HepG2 (cell line): ENCODE data around the gene SF3B6. TPM values are rescaled to one million over a fixed set of nuclear protein-coding genes. Genes with fewer than 3 reads are reported as not detected.

ENCODE experiments used
- ATF6 ChIP-seq: sonication (generic); formaldehyde crosslinking; conservative IDR thresholded peaks from 2 replicates; pipeline ENCODE4 v1.4.0; 2020; ENCODE audit warnings: missing genetic modification reagents
- CENPX ChIP-seq: sonication (generic); formaldehyde crosslinking; IDR thresholded peaks from 2 replicates; pipeline ENCODE4 v1.9.0; 2021; ENCODE audit warnings: mild to moderate bottlenecking, missing genetic modification reagents, moderate library complexity
- HNRNPLL ChIP-seq: fragments of 200-400 bp; formaldehyde crosslinking; IDR thresholded peaks from 2 replicates; pipeline ENCODE4 v1.6.1; 2017; ENCODE audit warnings: mild to moderate bottlenecking, low read depth, low read length; ENCODE audit not compliant: poor library complexity, severe bottlenecking
- JUN ChIP-seq: sonication (generic); formaldehyde crosslinking; IDR thresholded peaks from 2 replicates; pipeline ENCODE4 v1.4.0; 2020; ENCODE audit warnings: mild to moderate bottlenecking, missing genetic modification reagents
- KLF13 ChIP-seq: sonication (generic); formaldehyde crosslinking; IDR thresholded peaks from 2 replicates; pipeline ENCODE4 v1.4.0; 2020; ENCODE audit warnings: mild to moderate bottlenecking, missing genetic modification reagents
- NFE2 ChIP-seq: sonication (generic); formaldehyde crosslinking; IDR thresholded peaks from 2 replicates; pipeline ENCODE4 v1.4.0; 2020; ENCODE audit warnings: missing genetic modification reagents
- NFRKB ChIP-seq: fragments of 450-650 bp; IDR thresholded peaks from 2 replicates; pipeline ENCODE4 v1.6.1; 2017
- PBX3 ChIP-seq: sonication (generic); formaldehyde crosslinking; IDR thresholded peaks from 2 replicates; pipeline ENCODE4 v1.8.1; 2023; ENCODE audit warnings: missing genetic modification reagents, inconsistent platforms, borderline replicate concordance
- POLR2G ChIP-seq: fragments of 200-400 bp; formaldehyde crosslinking; IDR thresholded peaks from 2 replicates; pipeline ENCODE4 v1.6.1; 2018; ENCODE audit warnings: mild to moderate bottlenecking, low read depth, low read length, moderate library complexity
- RERE ChIP-seq: IDR thresholded peaks from 2 replicates; pipeline ENCODE4 v1.6.1; 2016; ENCODE audit warnings: low read depth, missing genetic modification reagents, missing compliant biosample characterization
- TP53 ChIP-seq: sonication (generic); formaldehyde crosslinking; conservative IDR thresholded peaks from 2 replicates; pipeline ENCODE4 v1.4.0; 2020; ENCODE audit warnings: missing genetic modification reagents
- ZNF224 ChIP-seq: sonication (generic); formaldehyde crosslinking; IDR thresholded peaks from 2 replicates; pipeline ENCODE4 v1.5.0; 2020; ENCODE audit warnings: mild to moderate bottlenecking, missing genetic modification reagents
- ZNF275 ChIP-seq: sonication (generic); formaldehyde crosslinking; IDR thresholded peaks from 2 replicates; pipeline ENCODE4 v1.8.0; 2022; ENCODE audit warnings: missing genetic modification reagents, mild to moderate bottlenecking, inconsistent platforms, borderline replicate concordance
- ZNF552 ChIP-seq: sonication (generic); formaldehyde crosslinking; IDR thresholded peaks from 2 replicates; pipeline ENCODE4 v1.9.0; 2022; ENCODE audit warnings: missing genetic modification reagents, mild to moderate bottlenecking, borderline replicate concordance
- ZNF574 ChIP-seq: sonication (generic); formaldehyde crosslinking; IDR thresholded peaks from 2 replicates; pipeline ENCODE4 v1.4.0; 2020; ENCODE audit warnings: missing genetic modification reagents
- ZNF720 ChIP-seq: sonication (generic); formaldehyde crosslinking; IDR thresholded peaks from 2 replicates; pipeline ENCODE4 v1.4.0; 2020; ENCODE audit warnings: missing genetic modification reagents
- polyA plus RNA-seq, 8 experiments: library from polyadenylated mRNA; depleted of rRNA in 3 of 8; stranded (reverse) in 7 of 8; unstranded in 1 of 8; fragments of >200 nt; fragmentation: Illumina TruSeq in 4 of 8; extraction: Trizol in 4 of 8; gene quantifications; 2 replicates each; pipeline versions ENCODE4 v1.2.1 to v1.2.3, GENCODE V29; 2011 to 2016; ENCODE audit warnings: low read depth in 4 of 8, missing spikeins in 1 of 8, mixed read lengths in 1 of 8; ENCODE audit not compliant: insufficient read depth in 1 of 8
- total RNA-seq, 5 experiments: library from RNA; depleted of rRNA; stranded (reverse); fragments of >200 nt; fragmentation: Illumina TruSeq; extraction: Trizol; gene quantifications; 2 replicates each; pipeline ENCODE4 v1.2.3, GENCODE V29; 2016; ENCODE audit warnings: low read depth in 1 of 5

SF3B6 gene
- total and polyA plus RNA-seq, 2 of the 13 experiments (the other 11 are each of a cell fraction or from before 2014, with no cell fraction given): 177 to 182 TPM

- no peak; the same call in 1 of the 2 replicates for TF ChIP-seq PBX3 (CRISPR knock-in tag)
- peak; percentile 93; the same call in 1 of the 2 replicates for TF ChIP-seq KLF13 (CRISPR knock-in tag)
- TF ChIP-seq ZNF224: no peak; the same call in 1 of the 2 replicates
- TF ChIP-seq POLR2G: peak; percentile 92
- TF ChIP-seq JUN: peak; percentile 29
- no peak; the same call in 1 of the 2 replicates for TF ChIP-seq ZNF552 (CRISPR knock-in tag)
- no peak for TF ChIP-seq NFE2
- TF ChIP-seq RERE (CRISPR knock-in tag): no peak
- peak; percentile 73 for TF ChIP-seq ZNF275 (CRISPR knock-in tag)
- no peak for TF ChIP-seq NFRKB
- TF ChIP-seq ZNF574: peak; percentile 13
- no peak for TF ChIP-seq ZNF720
- TF ChIP-seq TP53 (CRISPR knock-in tag): no peak
- TF ChIP-seq CENPX (CRISPR knock-in tag): no peak
- no peak for TF ChIP-seq HNRNPLL
- TF ChIP-seq ATF6: no peak
Measured at GRCh38 chr2:24083567-24084385, 7.7 kb upstream of the SF3B6 start (continued).
